HL-60/S4 treated with retinoic acid at 250 ng/mL for 4 days and 3 days (cell line): Measurements from ENCODE around the gene LAMA2.

ENCODE experiments used
- in situ Hi-C: fragments of 300-500 bp; cut with MboI; formaldehyde crosslinking; loops from 2 replicates; pipeline ENCODE4 v1.7.0; 2022; ENCODE audit warnings: low sequenced_read_pairs

The LAMA2 gene

DNA sequence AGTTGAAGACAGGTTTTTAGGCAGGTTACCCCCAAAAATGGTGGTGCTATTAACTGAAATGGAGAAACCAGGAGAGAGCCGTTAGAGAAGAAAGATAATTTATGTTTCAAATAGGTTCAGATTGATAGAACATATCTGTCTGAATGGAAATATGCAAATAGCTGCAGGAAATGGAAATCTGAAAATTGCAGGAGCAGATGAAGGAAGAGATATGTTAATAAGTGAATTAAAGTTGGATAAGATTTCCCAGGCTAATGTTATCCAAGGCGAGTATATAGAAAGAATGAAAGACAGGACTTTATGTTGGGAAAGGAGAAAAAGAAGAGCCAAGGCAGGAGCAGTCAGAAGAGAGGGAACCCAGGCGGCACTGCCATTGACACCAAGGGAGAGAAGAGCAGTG, 461.4 kb downstream of the LAMA2 start:
- in situ Hi-C loops = no loop called here

- in situ Hi-C loops = no loop called here
Observed at GRCh38 chr6:129345890-129346289, 463.0 kb downstream of the LAMA2 start.

GRCh38 chr6:129346964-129347363, 464.0 kb downstream of the LAMA2 start:
- in situ Hi-C loops = no loop called here

DNA sequence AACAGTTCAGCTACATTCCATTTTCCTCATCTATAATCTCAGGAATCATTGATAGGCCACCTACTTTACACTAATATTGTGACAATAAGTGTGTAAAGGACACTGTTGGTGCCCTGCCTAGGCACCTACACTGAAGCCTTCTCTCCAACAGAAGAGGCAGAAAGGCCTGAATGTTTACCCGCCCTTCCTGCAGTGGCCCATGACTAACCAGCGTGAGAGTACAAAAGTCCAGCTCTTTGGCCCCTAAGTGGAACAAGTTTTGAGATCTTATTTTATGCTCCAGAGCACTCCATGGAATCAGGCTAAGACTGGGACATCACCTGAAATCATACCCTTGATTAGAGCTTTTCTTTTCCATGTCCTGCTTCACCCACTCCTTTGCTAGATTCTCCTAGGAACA, 467.3 kb downstream of the LAMA2 start:
- in situ Hi-C loops = no loop called here

- in situ Hi-C loops = no loop called here
Observed at GRCh38 chr6:129351807-129352206, 468.9 kb downstream of the LAMA2 start.

DNA sequence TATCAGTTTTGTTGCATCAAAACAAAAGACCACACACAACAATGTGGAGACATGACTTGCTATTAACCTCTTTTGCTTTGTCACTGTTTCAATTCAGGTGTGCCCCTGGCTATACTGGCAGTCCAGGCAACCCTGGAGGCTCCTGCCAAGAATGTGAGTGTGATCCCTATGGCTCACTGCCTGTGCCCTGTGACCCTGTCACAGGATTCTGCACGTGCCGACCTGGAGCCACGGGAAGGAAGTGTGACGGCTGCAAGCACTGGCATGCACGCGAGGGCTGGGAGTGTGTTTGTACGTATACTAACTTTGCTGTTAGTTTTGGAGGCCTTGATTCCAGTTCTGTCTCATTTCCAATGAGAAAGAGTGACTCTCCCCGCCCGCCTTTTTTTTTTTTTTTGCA, 470.1 kb downstream of the LAMA2 start:
- in situ Hi-C loops = no loop called here

DNA sequence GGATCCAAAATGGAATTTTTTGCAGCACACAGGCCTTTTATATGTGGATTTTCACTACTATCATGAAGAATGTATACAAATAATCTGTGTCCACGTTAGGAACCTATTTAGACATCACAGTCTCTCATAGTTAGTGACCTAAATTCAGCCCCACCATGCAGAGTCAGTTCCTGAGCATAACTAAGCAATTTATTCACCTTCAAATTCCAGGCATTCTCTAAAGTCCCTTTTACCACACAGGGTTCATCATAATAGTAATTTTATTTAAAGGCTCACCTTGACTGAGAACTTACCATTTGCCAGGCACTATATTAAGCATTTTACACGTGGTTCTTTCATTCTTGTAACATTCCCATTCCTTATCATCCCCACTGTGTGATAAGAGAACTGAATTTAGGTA, 473.2 kb downstream of the LAMA2 start:
- in situ Hi-C loops = no loop called here

DNA sequence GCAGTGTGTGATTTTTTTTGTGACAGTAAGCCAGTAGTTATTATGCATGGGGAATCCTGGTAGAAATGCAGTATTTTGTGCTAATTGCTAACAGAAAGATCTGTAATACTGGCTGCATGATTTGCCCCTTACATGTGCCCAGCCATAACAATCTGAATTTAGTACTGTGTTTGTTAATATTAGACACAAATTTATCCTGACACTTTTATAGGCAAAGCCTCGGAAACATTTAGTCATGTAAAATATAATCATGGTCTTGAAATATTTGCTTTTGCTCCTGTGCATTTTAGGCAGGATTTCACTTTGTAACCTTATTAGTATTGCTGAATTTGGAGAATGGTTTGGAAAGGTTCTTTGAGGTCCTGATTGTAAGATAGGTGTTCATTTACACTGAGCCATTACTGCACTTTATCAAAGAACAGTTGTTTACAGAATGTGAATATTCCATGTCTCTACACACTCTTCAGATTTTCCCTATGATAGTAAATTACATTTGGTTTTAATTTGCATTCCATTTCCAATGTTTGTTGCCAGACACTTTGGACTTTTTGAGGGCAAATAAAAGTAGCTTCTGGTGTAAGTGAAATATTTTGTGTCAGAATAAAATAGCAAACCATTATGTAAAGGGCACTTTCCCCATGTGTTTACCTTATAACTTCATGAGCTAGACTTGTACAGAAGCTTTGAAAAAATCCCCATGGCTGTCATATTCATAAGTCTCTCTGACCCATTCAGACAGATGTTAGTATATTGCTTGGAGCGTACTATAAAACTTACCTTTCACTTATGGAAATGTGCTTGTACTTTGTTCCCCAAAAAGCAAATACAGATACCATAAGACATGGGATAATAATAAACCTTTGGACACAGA, 477.1 kb downstream of the LAMA2 start:
- in situ Hi-C loops = no loop called here

- in situ Hi-C loops = no loop called here
Observed at GRCh38 chr6:129360682-129360955, 477.7 kb downstream of the LAMA2 start.

- in situ Hi-C loops = no loop called here
Observed at GRCh38 chr6:129364037-129364436, 481.1 kb downstream of the LAMA2 start.

DNA sequence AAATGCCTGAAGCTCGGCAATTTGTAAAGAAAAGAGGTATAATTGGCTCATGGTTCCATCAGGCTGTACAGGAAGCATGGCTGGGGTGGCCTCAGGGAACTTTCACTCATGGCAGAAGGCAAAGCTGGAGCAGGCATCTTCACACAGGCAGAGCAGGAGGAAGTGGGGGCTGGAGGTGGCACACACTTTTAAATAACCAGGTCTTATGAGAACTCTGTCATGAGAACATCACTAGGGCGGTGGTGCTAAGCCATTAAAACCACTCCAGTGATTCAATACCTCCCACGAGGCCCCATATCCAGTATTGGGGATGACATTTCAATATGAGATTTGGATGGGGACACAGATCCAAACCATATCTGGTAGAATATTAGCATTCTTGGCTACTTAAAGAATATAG, 481.8 kb downstream of the LAMA2 start:
- in situ Hi-C loops = no loop called here

DNA sequence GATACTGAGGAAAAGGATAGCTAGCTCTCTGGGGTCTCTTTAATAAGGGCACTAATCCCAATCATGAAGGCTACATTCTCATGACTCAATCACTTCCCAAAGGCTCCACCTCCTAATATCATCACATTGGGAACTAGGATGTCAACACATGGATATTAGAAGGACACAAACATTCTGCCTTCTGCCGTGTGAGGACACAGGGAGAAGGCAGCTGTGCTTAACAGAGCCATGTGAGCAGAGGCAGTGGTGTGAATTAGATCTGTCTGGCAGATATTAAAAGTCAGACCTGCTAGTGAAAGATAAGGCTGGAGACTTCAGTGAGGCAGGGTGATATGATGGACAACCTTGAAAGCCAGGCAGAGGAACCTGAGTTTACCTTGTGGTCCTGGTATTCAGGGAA, 485.1 kb downstream of the LAMA2 start:
- in situ Hi-C loops = no loop called here

DNA sequence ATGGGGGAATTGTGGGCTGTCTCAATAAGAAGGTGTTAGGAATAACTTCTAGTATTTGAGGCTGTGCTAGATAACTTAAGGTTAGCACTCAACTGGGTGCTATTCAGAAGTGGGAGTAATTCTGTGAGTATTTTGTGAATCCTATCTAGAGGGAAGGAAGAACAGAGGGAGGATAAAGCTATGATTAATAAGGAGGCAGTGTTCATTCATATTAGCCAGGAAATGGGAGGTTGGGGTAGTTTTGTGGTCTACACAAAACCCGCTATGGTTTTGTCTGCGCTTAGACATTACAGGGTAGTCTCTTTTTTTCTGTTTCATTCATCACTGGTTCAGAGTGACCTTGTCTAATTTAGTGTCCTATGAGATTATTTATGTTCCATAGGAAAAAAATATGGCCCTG, 486.0 kb downstream of the LAMA2 start:
- in situ Hi-C loops = no loop called here

- in situ Hi-C loops = no loop called here
Observed at GRCh38 chr6:129369737-129370136, 486.8 kb downstream of the LAMA2 start.

- in situ Hi-C loops = no loop called here
Observed at GRCh38 chr6:129370268-129370916, 487.5 kb downstream of the LAMA2 start.

DNA sequence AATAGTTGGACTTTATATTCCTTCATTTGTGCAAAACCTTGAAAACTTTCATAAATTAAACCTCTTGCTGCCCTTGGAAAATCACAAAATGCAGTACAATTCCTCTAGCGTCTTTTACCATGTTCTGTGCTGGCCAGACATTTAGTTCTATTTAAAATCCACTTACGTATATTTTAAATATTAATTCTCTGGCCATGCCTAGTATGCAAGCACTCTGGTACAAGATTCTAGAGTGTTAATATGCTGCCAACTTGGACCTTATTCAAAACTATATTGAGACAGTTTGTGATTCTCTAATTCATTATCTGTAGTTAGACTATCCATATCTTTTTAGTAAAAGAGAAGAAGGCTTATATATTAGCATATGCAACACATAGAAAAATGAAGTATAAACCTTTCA, 498.9 kb downstream of the LAMA2 start:
- in situ Hi-C loops = no loop called here

- in situ Hi-C loops = no loop called here
Observed at GRCh38 chr6:129382916-129383315, 500.0 kb downstream of the LAMA2 start.

DNA sequence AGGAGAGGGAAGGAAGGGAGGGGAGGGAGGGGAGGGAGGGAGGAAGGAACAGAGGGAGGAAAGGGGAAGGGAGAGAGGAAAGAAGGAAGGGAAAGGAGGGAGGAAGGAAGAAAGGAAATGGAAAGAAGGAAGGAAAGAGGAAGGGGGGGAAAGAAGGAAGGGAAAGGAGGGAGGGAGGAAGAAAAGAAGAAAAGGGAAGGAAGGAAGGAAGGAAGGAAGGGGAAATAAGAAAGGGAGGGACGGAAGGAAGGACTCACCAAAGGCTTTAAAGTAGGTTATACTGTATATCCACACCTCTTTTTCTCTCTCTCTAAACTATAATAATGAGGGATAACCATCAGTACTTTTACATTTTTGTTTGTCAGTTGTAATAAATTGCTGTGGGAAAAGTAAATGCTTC, 502.2 kb downstream of the LAMA2 start:
- in situ Hi-C loops = no loop called here

DNA sequence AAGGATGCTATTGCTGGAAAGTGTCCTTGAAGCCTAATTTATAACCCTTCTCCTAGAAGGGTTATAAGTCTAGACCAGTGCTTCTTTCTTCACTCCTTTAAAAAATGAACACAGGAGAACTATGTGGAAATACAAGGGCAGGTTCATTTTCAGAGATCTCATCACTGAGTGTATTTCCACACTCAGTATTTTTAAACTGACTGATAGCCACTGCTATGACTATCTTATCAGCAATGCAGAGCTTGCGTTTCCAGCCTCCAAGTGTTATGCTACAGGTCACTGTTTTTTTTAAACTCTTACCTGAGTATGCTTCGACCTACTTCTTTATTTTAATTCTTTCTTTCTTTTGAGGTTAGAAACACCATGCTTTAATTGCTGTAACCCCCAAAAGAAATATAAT, 508.0 kb downstream of the LAMA2 start:
- in situ Hi-C loops = no loop called here

- in situ Hi-C loops = no loop called here
Observed at GRCh38 chr6:129393654-129394053, 510.7 kb downstream of the LAMA2 start.

DNA sequence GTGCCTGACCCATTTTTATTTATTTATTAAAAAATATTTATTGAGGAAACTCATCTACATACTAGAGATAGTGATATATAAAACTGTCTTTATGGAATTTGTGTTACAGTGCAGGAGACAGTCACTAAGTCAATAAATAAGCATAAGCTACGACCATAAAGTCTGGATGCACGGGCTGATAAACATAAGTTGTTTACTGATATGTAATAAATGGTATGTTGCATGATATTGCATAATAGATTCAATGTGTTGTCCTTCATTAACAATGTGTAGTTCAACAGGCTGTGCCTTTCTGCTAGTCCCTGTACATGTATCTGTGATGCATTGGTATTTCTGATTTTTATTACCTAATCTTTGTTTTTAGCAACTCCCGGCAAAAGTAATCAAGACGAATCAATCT, 515.8 kb downstream of the LAMA2 start:
- in situ Hi-C loops = no loop called here

DNA sequence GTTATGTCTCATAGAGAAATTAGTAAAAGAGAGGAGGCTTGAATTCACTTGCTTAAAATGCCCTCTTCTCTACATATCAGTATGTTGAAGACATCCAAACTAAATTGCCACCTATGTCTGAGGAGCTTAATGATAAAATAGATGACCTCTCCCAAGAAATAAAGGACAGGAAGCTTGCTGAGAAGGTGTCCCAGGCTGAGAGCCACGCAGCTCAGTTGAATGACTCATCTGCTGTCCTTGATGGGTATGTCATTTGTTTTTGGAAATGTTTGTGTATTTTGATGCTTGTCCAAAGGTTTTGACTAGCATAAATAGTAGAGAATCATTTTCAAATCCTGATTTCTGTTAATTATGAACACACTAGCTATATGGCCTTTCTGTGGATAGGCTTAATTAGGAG, 519.3 kb downstream of the LAMA2 start:
- in situ Hi-C loops = no loop called here

DNA sequence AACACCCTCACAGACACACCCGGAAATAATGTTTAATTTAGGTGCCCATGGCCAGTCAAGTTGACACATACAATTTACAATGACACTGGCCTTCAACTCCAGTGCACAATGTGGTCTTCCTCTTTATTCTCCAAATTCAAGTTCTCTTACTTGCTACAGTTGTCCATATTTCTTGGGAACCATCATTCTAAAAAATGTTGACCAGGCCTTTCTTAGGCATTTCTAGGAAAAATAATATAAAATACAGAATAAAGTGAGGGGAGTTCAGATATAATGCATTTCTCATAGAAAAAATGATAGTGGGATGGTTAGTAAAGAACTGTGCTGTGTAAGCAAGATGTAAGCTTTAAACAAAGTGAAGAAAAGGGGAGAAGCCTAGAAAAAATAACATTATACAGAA, 528.2 kb downstream of the LAMA2 start:
- in situ Hi-C loops = no loop called here
